Spleen (tissue), 11 donors: Measurements from ENCODE around the gene PMCH. TPM values are rescaled to one million over a fixed set of nuclear protein-coding genes. Genes with fewer than 3 reads are reported as not detected.

Source experiments
- DNase-seq: peaks from one replicate; pipeline ENCODE4 v3.0.0-alpha.2; 2020
- H3K27ac ChIP-seq, 8 donors: fragments of 200-600 bp; sonication (generic) in 7 of 8; 1 replicate in 4 of 8; 2 replicates in 4 of 8; pipeline versions ENCODE4 v1.5.0 to v1.8.0; 2016 to 2021; ENCODE audit warnings: inconsistent platforms in 4 of 8, mild to moderate bottlenecking in 4 of 8, moderate library complexity in 1 of 8
- H3K27me3 ChIP-seq, 7 donors: fragments of 200-600 bp; sonication (generic) in 6 of 7; replicated peaks in 1 of 7; 1 replicate in 4 of 7; 2 replicates in 3 of 7; pipeline versions ENCODE4 v1.5.0 to v1.8.0; 2016 to 2021; ENCODE audit warnings: inconsistent platforms in 3 of 7, mild to moderate bottlenecking in 1 of 7
- H3K36me3 ChIP-seq, 6 donors: fragments of 200-600 bp; sonication (generic) in 5 of 6; 1 replicate in 4 of 6; 2 replicates in 2 of 6; pipeline versions ENCODE4 v1.5.0 to v1.8.0; 2016 to 2021; ENCODE audit warnings: inconsistent platforms in 2 of 6
- H3K4me1 ChIP-seq, 6 donors: fragments of 200-600 bp; sonication (generic) in 5 of 6; 1 replicate in 3 of 6; 2 replicates in 3 of 6; pipeline versions ENCODE4 v1.5.0 to v1.8.0; 2016 to 2021; ENCODE audit warnings: inconsistent platforms in 3 of 6
- H3K4me3 ChIP-seq, 8 donors: fragments of 200-600 bp; sonication (generic) in 7 of 8; 1 replicate in 4 of 8; 2 replicates in 4 of 8; pipeline versions ENCODE4 v1.5.0 to v1.8.0; 2016 to 2021; ENCODE audit warnings: inconsistent platforms in 4 of 8, mild to moderate bottlenecking in 4 of 8, moderate library complexity in 2 of 8
- H3K9me3 ChIP-seq, 8 donors: fragments of 200-600 bp; sonication (generic) in 7 of 8; 1 replicate in 4 of 8; 2 replicates in 4 of 8; pipeline versions ENCODE4 v1.5.0 to v1.8.0; 2016 to 2021; ENCODE audit warnings: inconsistent platforms in 4 of 8
- CTCF ChIP-seq, 11 experiments: fragments of 200-600 bp in 7 of 11; fragments of 450-650 bp in 4 of 11; sonication (generic) in 4 of 11; IDR thresholded peaks in 8 of 11; conservative IDR thresholded peaks in 3 of 11; 1 replicate in 7 of 11; 2 replicates in 4 of 11; pipeline versions ENCODE4 v1.4.0 to v1.8.0; 2016 to 2021; ENCODE audit warnings: antibody characterized with exemption in 11 of 11, inconsistent platforms in 4 of 11, mild to moderate bottlenecking in 1 of 11
- POLR2A ChIP-seq, 3 donors: fragments of 450-650 bp; IDR thresholded peaks; one replicate each; pipeline ENCODE4 v1.5.1; 2017; ENCODE audit warnings: antibody characterized with exemption in 3 of 3, mild to moderate bottlenecking in 1 of 3
- POLR2AphosphoS5 ChIP-seq, 3 donors: sonication (generic); formaldehyde crosslinking; IDR thresholded peaks; one replicate each; pipeline ENCODE4 v1.5.1; 2017; ENCODE audit warnings: antibody characterized with exemption in 3 of 3
- WGBS, 5 donors: extraction: QIAGEN DNeasy Blood & Tissue Kit in 3 of 5; methylation state at CpG; one replicate each; pipeline versions ENCODE4 v1.1.5 to v1.1.7; 2013 to 2018; 5-methylcytosine and 5-hydroxymethylcytosine counted together
- intact Hi-C: fragments of 100-400 bp; cut with DNase I; formaldehyde crosslinking; loops from one replicate; pipeline ENCODE4 v1.15.0; 2023; ENCODE audit warnings: low total_unique reads
- polyA plus RNA-seq, 3 donors: library from polyadenylated mRNA; stranded (reverse); fragments of 200-250 nt; gene quantifications; one replicate each; pipeline ENCODE4 v1.2.1, GENCODE V29; 2013
- total RNA-seq, 7 donors: library from RNA; depleted of rRNA in 3 of 7; stranded (reverse); fragments of >200 nt in 3 of 7; fragmentation: NEBNext Ultra II Directional in 4 of 7; extraction: Animal tissue kit (Norgen Biotek cat#: 25700) in 4 of 7; gene quantifications; one replicate each; pipeline versions ENCODE4 v1.1.0 to v1.2.1, GENCODE V29; 2016 to 2021
- donor health status: healthy with polysubstance abuse.
- donor health status: DM: no; HTN: no; CAD: no; lungs with moderate emphysema.
- donor health status: DM: no; HTN: no; CAD: no.
- donor health status: Bipolar disorder and iron deficiency.
- donor health status: healthy.
- donor health status: DM: no; HTN: no; CAD: no.
- donor health status: DM: yes; HTN: yes; CAD: no.

Gene PMCH
- total and polyA plus RNA-seq, 10 donors: 0.17 to 2.4 (median 0.64) TPM; not detected in 6

GRCh38 chr12:102232036-102232435 lies 34.4 kb upstream of the PMCH start:
- H3K4me1 ChIP-seq: no peaks in the 10 kb centered on the region
- no peak overlapping the region for H3K27ac ChIP-seq
- no peaks in the 10 kb centered on the region for H3K27me3 ChIP-seq
- no peaks in the 10 kb centered on the region for H3K9me3 ChIP-seq
- H3K36me3 ChIP-seq: no peaks in the 10 kb centered on the region
- DNase-seq: no peak
- intact Hi-C loops: no loop called here
- H3K4me3 ChIP-seq: no peak overlapping the region
- TF ChIP-seq CTCF (IDR thresholded peaks at IDR 0.05 in 8 of 11, conservative IDR thresholded peaks at IDR 0.05 in 3 of 11) (no peak), POLR2AphosphoS5 (IDR thresholded peaks at IDR 0.05) (no peak), POLR2A (IDR thresholded peaks at IDR 0.05) (no peak)

- Histone ChIP-seq H3K27me3 (no peaks in the 10 kb centered on the region), H3K36me3 (no peaks in the 10 kb centered on the region), H3K4me1 (no peaks in the 10 kb centered on the region), H3K4me3 (no peak overlapping the region), H3K9me3 (no peaks in the 10 kb centered on the region), H3K27ac (no peak overlapping the region)
- DNase-seq: no peak
- intact Hi-C loops: no loop called here
- no peak for TF ChIP-seq CTCF (IDR thresholded peaks at IDR 0.05 in 8 of 11, conservative IDR thresholded peaks at IDR 0.05 in 3 of 11)
- no peak for TF ChIP-seq POLR2A (IDR thresholded peaks at IDR 0.05)
- no peak for TF ChIP-seq POLR2AphosphoS5 (IDR thresholded peaks at IDR 0.05)
- WGBS, 5 donors: 85 to 95% (median 86%) methylated on average over 5 of the region's 5 CpGs
Measured at GRCh38 chr12:102227954-102228353, 30.3 kb upstream of the PMCH start.

- Histone ChIP-seq H3K4me1 (no peaks in the 10 kb centered on the region), H3K27ac (no peak overlapping the region), H3K4me3 (no peak overlapping the region), H3K36me3 (no peaks in the 10 kb centered on the region), H3K27me3 (no peaks in the 10 kb centered on the region), H3K9me3 (no peaks in the 10 kb centered on the region)
- intact Hi-C loops: no loop called here
- TF ChIP-seq POLR2AphosphoS5 (IDR thresholded peaks at IDR 0.05): no peak
- TF ChIP-seq CTCF (IDR thresholded peaks at IDR 0.05 in 8 of 11, conservative IDR thresholded peaks at IDR 0.05 in 3 of 11): no peak
- TF ChIP-seq POLR2A (IDR thresholded peaks at IDR 0.05): no peak
- no peak for DNase-seq
Measured at GRCh38 chr12:102220736-102221135, 23.1 kb upstream of the PMCH start.

- Histone ChIP-seq H3K27ac (no peak overlapping the region), H3K27me3 (no peaks in the 10 kb centered on the region), H3K9me3 (no peaks in the 10 kb centered on the region), H3K4me3 (no peak overlapping the region), H3K4me1 (no peaks in the 10 kb centered on the region), H3K36me3 (no peaks in the 10 kb centered on the region)
- intact Hi-C loops: no loop called here
- TF ChIP-seq POLR2A (IDR thresholded peaks at IDR 0.05) (no peak), CTCF (IDR thresholded peaks at IDR 0.05 in 8 of 11, conservative IDR thresholded peaks at IDR 0.05 in 3 of 11) (no peak), POLR2AphosphoS5 (IDR thresholded peaks at IDR 0.05) (no peak)
- 90 to 95% (median 91%) methylated on average over 5 of the region's 5 CpGs for WGBS, 5 donors
- no peak for DNase-seq
Measured at GRCh38 chr12:102215992-102216691, 18.5 kb upstream of the PMCH start.
